WERI-Rb-1 (cell line): Measurements from ENCODE around the gene LMO3.
A peak's percentile ranks its signal among the peaks of the same experiment; 100 is the strongest.

ENCODE experiments used
- DNase-seq: peaks from one replicate; pipeline ENCODE4 v3.0.0-alpha.2; 2020
- H3K27ac ChIP-seq: fragments of 250-450 bp; sonication (Bioruptor Pico); 2 replicates; pipeline ENCODE4 v1.5.1; 2020; ENCODE audit warnings: mild to moderate bottlenecking, moderate library complexity
- H3K27me3 ChIP-seq: fragments of 250-450 bp; sonication (Bioruptor Pico); 2 replicates; pipeline ENCODE4 v1.5.1; 2021; ENCODE audit warnings: mild to moderate bottlenecking, low read depth, moderate library complexity; ENCODE audit not compliant: insufficient read depth, severe bottlenecking
- H3K36me3 ChIP-seq: fragments of 250-450 bp; sonication (Bioruptor Pico); 2 replicates; pipeline ENCODE4 v1.5.1; 2020; ENCODE audit warnings: mild to moderate bottlenecking, moderate library complexity
- H3K4me3 ChIP-seq: 2 replicates; pipeline ENCODE4 v1.5.1; 2011; ENCODE audit warnings: low read depth, mild to moderate bottlenecking, control low read depth, low read length
- H3K9me3 ChIP-seq: fragments of 250-450 bp; sonication (Bioruptor Pico); 2 replicates; pipeline ENCODE4 v1.5.1; 2021; ENCODE audit warnings: mild to moderate bottlenecking, moderate library complexity; ENCODE audit not compliant: severe bottlenecking
- CTCF ChIP-seq: IDR thresholded peaks from 2 replicates; pipeline ENCODE4 v1.5.1; 2011; ENCODE audit warnings: low read depth, mild to moderate bottlenecking, control low read depth, inconsistent platforms, low read length

LMO3 gene

GRCh38 chr12:16606117-16606200 lies at the start of gene LMO3:
Gene LMO3, minus strand, starts transcription at chr12:16606162. Its CDS starts 5,302 bp downstream, at chr12:16600860.
- Histone ChIP-seq H3K9me3 (no peaks in the 10 kb centered on the region), H3K4me3 (peak within 1 kb of the TSS; percentile 80), H3K27ac (peak within 1 kb of the TSS; percentile 75), H3K27me3 (no peaks in the 10 kb centered on the region), H3K36me3 (no peaks in the 10 kb centered on the region)
- no peak for DNase-seq
- no peak for TF ChIP-seq CTCF

GRCh38 chr12:16636435-16637055 lies 30.6 kb upstream of the LMO3 start:
- DNase-seq: no peak
- H3K4me3 ChIP-seq: no peak overlapping the region
- TF ChIP-seq CTCF: no peak
- no peaks in the 10 kb centered on the region for H3K36me3 ChIP-seq
- no peaks in the 10 kb centered on the region for H3K9me3 ChIP-seq
- no peak overlapping the region for H3K27ac ChIP-seq
- no peaks in the 10 kb centered on the region for H3K27me3 ChIP-seq

GRCh38 chr12:16634786-16635185 lies 28.8 kb upstream of the LMO3 start:
- no peak for DNase-seq
- Histone ChIP-seq H3K27ac (no peak overlapping the region), H3K4me3 (no peak overlapping the region), H3K27me3 (no peaks in the 10 kb centered on the region), H3K36me3 (no peaks in the 10 kb centered on the region), H3K9me3 (no peaks in the 10 kb centered on the region)
- TF ChIP-seq CTCF: no peak

- H3K36me3 ChIP-seq: no peaks in the 10 kb centered on the region
- no peaks in the 10 kb centered on the region for H3K27me3 ChIP-seq
- TF ChIP-seq CTCF: no peak
- DNase-seq: no peak
- no peak overlapping the region for H3K27ac ChIP-seq
- H3K4me3 ChIP-seq: no peak overlapping the region
- no peaks in the 10 kb centered on the region for H3K9me3 ChIP-seq
Observed at GRCh38 chr12:16626991-16627390, 21.0 kb upstream of the LMO3 start.

- no peak overlapping the region for H3K4me3 ChIP-seq
- H3K36me3 ChIP-seq: no peaks in the 10 kb centered on the region
- no peaks in the 10 kb centered on the region for H3K27me3 ChIP-seq
- no peak for TF ChIP-seq CTCF
- H3K27ac ChIP-seq: no peak overlapping the region
- peaks cover 5% of the 10 kb centered on the region for H3K9me3 ChIP-seq
- DNase-seq: no peak
Observed at GRCh38 chr12:16622338-16622737, 16.4 kb upstream of the LMO3 start.

GRCh38 chr12:16619537-16619936 lies 13.6 kb upstream of the LMO3 start:
- H3K36me3 ChIP-seq: no peaks in the 10 kb centered on the region
- no peak overlapping the region for H3K27ac ChIP-seq
- H3K4me3 ChIP-seq: no peak overlapping the region
- no peak for DNase-seq
- no peaks in the 10 kb centered on the region for H3K27me3 ChIP-seq
- TF ChIP-seq CTCF: no peak
- H3K9me3 ChIP-seq: peaks cover 5% of the 10 kb centered on the region
